Progenitor cell of endocrine pancreas (in vitro differentiated cells): ENCODE results near the gene LRRC26. TPM values are rescaled to one million over a fixed set of nuclear protein-coding genes. Genes with fewer than 3 reads are reported as not detected.

Experiments
- DNase-seq: peaks from one replicate; pipeline ENCODE4 v3.0.0; 2021; ENCODE audit warnings: low spot score; ENCODE audit not compliant: unreplicated experiment
- H3K27ac Mint-ChIP-seq: 2 replicates; pipeline ENCODE4 v1.8.0; 2021; ENCODE audit warnings: mild to moderate bottlenecking, moderate library complexity, mixed read lengths
- H3K27me3 Mint-ChIP-seq: 2 replicates; pipeline ENCODE4 v1.8.0; 2021; ENCODE audit warnings: mixed read lengths
- H3K36me3 Mint-ChIP-seq: 2 replicates; pipeline ENCODE4 v1.8.0; 2022; ENCODE audit warnings: mixed read lengths; ENCODE audit not compliant: insufficient read depth
- H3K4me1 Mint-ChIP-seq: 2 replicates; pipeline ENCODE4 v1.8.0; 2021; ENCODE audit warnings: low read depth, mixed read lengths
- H3K4me3 Mint-ChIP-seq: 2 replicates; pipeline ENCODE4 v1.8.0; 2021; ENCODE audit warnings: low read depth, mild to moderate bottlenecking, moderate library complexity, mixed read lengths
- H3K9me3 Mint-ChIP-seq: 2 replicates; pipeline ENCODE4 v1.8.0; 2021; ENCODE audit warnings: low read depth, mixed read lengths
- CTCF ChIP-seq: fragments of 200-600 bp; sonication (generic); IDR thresholded peaks from one replicate; pipeline ENCODE4 v1.5.0; 2021; ENCODE audit warnings: antibody characterized with exemption, mild to moderate bottlenecking; ENCODE audit not compliant: unreplicated experiment
- total RNA-seq: library from RNA; stranded (reverse); gene quantifications from 2 replicates; pipeline ENCODE4 v1.2.1, GENCODE V29; 2021

The LRRC26 gene
- total RNA-seq, 1 donor from 2014 or later: 0.89 TPM

DNA sequence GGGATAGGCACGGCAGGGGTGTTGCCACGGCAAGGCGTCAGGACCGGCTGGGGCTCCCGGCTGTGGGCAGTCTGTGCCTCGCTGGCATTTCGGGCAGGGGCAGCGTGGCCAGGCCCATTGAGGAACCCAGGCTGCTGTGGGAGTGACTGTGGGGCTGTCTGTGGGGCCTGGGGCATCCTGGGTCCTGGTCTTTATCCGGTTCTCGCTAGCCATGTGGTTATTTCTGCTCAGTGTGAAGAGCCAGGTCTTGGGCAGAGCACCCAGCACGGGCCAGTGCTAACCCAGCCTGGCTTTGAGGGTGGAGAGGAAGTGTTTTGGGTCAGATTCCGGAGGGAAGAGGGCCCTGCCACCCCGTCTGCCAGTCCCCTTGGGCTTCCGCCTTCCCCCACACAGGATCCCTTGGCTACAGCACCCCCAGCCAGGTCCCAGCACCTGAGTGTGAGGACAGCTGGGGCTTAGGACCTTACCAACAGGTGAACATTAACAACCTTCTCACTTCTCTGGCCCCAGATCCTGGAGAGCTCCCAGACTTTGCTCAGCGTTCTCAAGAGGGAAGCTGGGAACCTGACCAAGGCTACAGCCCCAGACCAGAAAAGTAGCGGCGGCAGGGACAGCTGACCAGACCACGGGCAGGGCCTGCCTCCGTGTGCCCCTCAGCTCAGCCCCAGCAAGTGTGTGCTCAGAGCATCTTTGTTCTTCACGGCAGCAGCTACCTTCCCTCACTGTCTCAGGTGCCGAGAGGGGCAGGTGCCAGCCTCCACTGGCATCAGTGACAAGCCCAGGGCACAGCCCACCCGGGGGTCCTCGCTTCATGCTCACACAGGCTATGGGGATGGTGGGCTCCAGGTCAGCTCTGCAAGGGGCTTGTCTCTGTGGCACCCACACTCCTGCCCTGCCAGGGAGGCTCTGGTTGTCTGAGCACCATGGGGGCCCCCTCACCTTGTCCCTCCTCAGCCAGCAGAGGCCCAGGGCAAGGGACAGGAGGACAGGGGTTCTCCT, 19.7 kb upstream of the LRRC26 start:
- H3K4me1 Mint-ChIP-seq: peaks cover 15% of the 10 kb centered on the region
- H3K9me3 Mint-ChIP-seq: no peaks in the 10 kb centered on the region
- no peaks in the 10 kb centered on the region for H3K27me3 Mint-ChIP-seq
- no peak for TF ChIP-seq CTCF
- peak overlapping the region; percentile 92 for H3K4me3 Mint-ChIP-seq
- H3K36me3 Mint-ChIP-seq: no peaks in the 10 kb centered on the region
- DNase-seq: no peak
- peak overlapping the region; percentile 98 for H3K27ac Mint-ChIP-seq

- peak; percentile 93 for DNase-seq
- no peaks in the 10 kb centered on the region for H3K9me3 Mint-ChIP-seq
- peak; percentile 48 for TF ChIP-seq CTCF
- peak within 1 kb of the TSS; percentile 98 for H3K27ac Mint-ChIP-seq
- peaks cover under 1% of the 10 kb centered on the region for H3K36me3 Mint-ChIP-seq
- peak within 1 kb of the TSS; percentile 92 for H3K4me3 Mint-ChIP-seq
- H3K27me3 Mint-ChIP-seq: no peaks in the 10 kb centered on the region
- H3K4me1 Mint-ChIP-seq: peaks cover 15% of the 10 kb centered on the region
Observed at GRCh38 chr9:137188490-137189296, 18.8 kb upstream of the LRRC26 start, which contains the start of the genes ANAPC2 and SSNA1. Gene ANAPC2 (minus strand): TSS chr9:137188560. CDS start chr9:137188532, 28 bp downstream. Gene SSNA1 (plus strand): TSS chr9:137188676. CDS start chr9:137188727, 51 bp downstream.

DNA sequence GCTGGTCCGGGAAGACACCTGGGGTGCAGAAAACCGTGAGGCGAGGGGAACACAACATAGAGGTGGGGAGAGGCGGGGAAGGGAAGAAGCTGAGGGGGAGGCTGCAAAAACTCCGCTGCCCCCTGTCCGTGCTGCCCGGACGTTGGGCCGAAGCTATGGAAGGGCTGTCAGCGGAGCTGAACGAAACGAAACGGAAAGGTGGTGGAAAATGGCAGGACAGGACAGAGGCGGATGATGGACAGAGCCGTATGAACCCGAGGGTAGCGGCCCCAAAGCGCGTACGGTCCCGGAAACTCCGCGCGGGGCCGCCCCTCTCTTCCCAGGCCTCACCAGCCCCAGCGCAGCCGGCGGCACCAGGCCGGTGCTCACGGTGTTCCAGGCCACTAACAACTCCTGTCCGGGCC, 18.2 kb upstream of the LRRC26 start:
- peak overlapping the region; percentile 93 for H3K27ac Mint-ChIP-seq
- H3K27me3 Mint-ChIP-seq: no peaks in the 10 kb centered on the region

GRCh38 chr9:137187386-137187785, 17.5 kb upstream of the LRRC26 start:
- H3K4me1 Mint-ChIP-seq: peaks cover 15% of the 10 kb centered on the region
- no peaks in the 10 kb centered on the region for H3K9me3 Mint-ChIP-seq
- peaks cover 2% of the 10 kb centered on the region for H3K36me3 Mint-ChIP-seq
- DNase-seq: no peak
- no peaks in the 10 kb centered on the region for H3K27me3 Mint-ChIP-seq
- peak overlapping the region; percentile 88 for H3K27ac Mint-ChIP-seq
- TF ChIP-seq CTCF: no peak
- H3K4me3 Mint-ChIP-seq: peak overlapping the region; percentile 91

More for the DNA sequence above, 18.2 kb upstream of the LRRC26 start:
- no peak for DNase-seq
- H3K4me3 Mint-ChIP-seq: peak overlapping the region; percentile 91
- peaks cover 2% of the 10 kb centered on the region for H3K36me3 Mint-ChIP-seq
- peaks cover 15% of the 10 kb centered on the region for H3K4me1 Mint-ChIP-seq
- no peak for TF ChIP-seq CTCF
- no peaks in the 10 kb centered on the region for H3K9me3 Mint-ChIP-seq

DNA sequence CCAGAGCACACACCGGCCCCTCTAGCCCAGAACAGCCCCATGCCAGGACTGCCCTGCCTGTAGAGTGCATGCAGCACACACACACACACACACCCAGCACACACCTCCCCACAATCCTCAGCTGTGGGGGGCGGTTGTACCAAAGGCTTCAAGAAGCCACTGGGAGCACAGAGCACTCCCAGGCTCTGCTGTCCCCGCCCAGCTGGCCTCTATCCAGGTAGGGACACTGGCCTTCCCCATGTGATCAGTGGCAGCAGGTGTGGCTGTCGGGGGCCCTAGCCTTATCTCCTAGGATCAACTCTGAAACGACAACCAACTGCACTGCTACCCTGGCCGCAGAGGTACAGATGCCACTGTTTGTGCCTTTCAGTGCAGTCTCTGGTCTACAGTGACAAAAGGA, 16.5 kb upstream of the LRRC26 start:
- DNase-seq: no peak
- Mint-ChIP-seq H3K9me3 (no peaks in the 10 kb centered on the region), H3K36me3 (peaks cover 4% of the 10 kb centered on the region), H3K4me3 (peak overlapping the region; percentile 91), H3K27ac (no peak overlapping the region), H3K4me1 (peaks cover 15% of the 10 kb centered on the region), H3K27me3 (no peaks in the 10 kb centered on the region)
- TF ChIP-seq CTCF: no peak
